ENCODE results near the gene AVP. TPM values are rescaled to one million over a fixed set of nuclear protein-coding genes. Genes with fewer than 3 reads are reported as not detected.

AVP gene
- total RNA-seq, 1 experiment from 2014 or later = not detected

DNA sequence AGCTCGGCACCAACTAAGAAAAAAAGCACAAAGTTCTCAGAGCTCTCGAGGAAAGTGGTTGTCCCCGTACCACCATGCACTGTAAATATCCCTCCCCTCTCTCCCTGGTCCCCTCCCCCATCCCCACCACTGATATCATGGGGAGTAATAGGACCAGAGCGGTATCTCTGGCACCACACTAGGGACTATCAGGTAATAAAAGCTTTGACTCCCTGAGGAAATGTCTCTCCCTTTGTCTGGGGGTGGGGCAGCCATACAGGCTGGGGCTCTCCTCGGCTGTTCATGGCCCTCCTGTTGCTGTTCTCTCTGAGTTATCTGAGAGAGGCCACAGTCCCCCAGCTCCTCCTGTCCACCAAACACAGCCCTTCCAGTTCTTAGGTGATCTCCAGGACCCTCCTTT lies 46.1 kb downstream of the AVP start:
- H4K20me1 ChIP-seq (ENCODE audit: control insufficient read depth, insufficient read depth, insufficient read length) = no peaks in the 10 kb centered on the region
- Mint-ChIP-seq H3K4me1 (peaks cover 12 to 14% of the 10 kb centered on the region in 2 experiments), H3K4me3 (no peak overlapping the region), H3K9me3 (no peaks in the 10 kb centered on the region), H3K27me3 (ENCODE audit: low read depth) (no peaks in the 10 kb centered on the region; the same call in 1 of the 2 replicates), H3K27ac (peak overlapping the region in 1 of 3 experiments; percentile 66; a peak in 1 of 7 replicates), H3K36me3 (ENCODE audit: insufficient read depth in 1 of 3, low read depth in 3 of 3) (peaks cover 18 to 61% (median 60%) of the 10 kb centered on the region in 3 experiments; a peak in 6 of 7 replicates)
- peaks cover 8% of the 10 kb centered on the region; the same call in 1 of the 2 replicates for H3K4me1 ChIP-seq (ENCODE audit: insufficient read depth, low read length)
- no peaks in the 10 kb centered on the region for H3K23me2 ChIP-seq (ENCODE audit: insufficient read length, low read depth, low read length, poor library complexity, severe bottlenecking)
- H2BK5ac ChIP-seq (ENCODE audit: insufficient read length, low read length) = no peak overlapping the region
- no peaks in the 10 kb centered on the region for H3K9me3 ChIP-seq (ENCODE audit: control insufficient read depth, low read depth, low read length)
- TF ChIP-seq CTCF (conservative IDR thresholded peaks at IDR 0.05) = no peak
- no peak overlapping the region for H2BK120ac ChIP-seq (ENCODE audit: low read depth, low read length, poor library complexity, severe bottlenecking)
- no peak overlapping the region for H3K27ac ChIP-seq (ENCODE audit: insufficient read length, low read depth, low read length)
- H2AFZ ChIP-seq (ENCODE audit: low read length) = no peak overlapping the region
- H4K91ac ChIP-seq (ENCODE audit: insufficient read length, low read depth, low read length) = no peak overlapping the region
- no peak overlapping the region for H3K4me2 ChIP-seq (ENCODE audit: insufficient read depth, insufficient read length, low read length)
- no peak for DNase-seq
- H3K56ac ChIP-seq (ENCODE audit: insufficient read length, low read depth, low read length) = no peak overlapping the region
- H4K8ac ChIP-seq (replicated peaks; ENCODE audit: insufficient read length, low read depth, low read length) = no peak overlapping the region
- H3K14ac ChIP-seq (ENCODE audit: insufficient read depth, low read length) = no peak overlapping the region
- H2BK20ac ChIP-seq (ENCODE audit: low read depth, low read length, poor library complexity, severe bottlenecking) = no peak overlapping the region
- no peak overlapping the region for H3K9ac ChIP-seq (ENCODE audit: extremely low read depth, insufficient read length, low read length)
- no peaks in the 10 kb centered on the region for H3K79me1 ChIP-seq (ENCODE audit: insufficient read depth, low read depth, low read length, poor library complexity, severe bottlenecking)
- no CpG with 5 or more reads among the region's 5 CpGs for WGBS (ENCODE audit: extremely low coverage, insufficient read length, low lambda C conversion rate)
- H3K79me2 ChIP-seq (ENCODE audit: insufficient read depth, low read length) = no peaks in the 10 kb centered on the region
- no peaks in the 10 kb centered on the region for H3K27me3 ChIP-seq (ENCODE audit: insufficient read depth, low read length)
- H3K4ac ChIP-seq (ENCODE audit: low read depth, low read length) = no peak overlapping the region
- H3T11ph ChIP-seq (ENCODE audit: low read length) = no peak overlapping the region
- no peak overlapping the region for H3K23ac ChIP-seq (ENCODE audit: insufficient read length, low read depth, low read length)
- no peak overlapping the region for H2BK12ac ChIP-seq (ENCODE audit: insufficient read length, low read depth, low read length)
- H4K5ac ChIP-seq (ENCODE audit: insufficient read length, low read depth, low read length) = no peak overlapping the region
- H2BK15ac ChIP-seq (ENCODE audit: low read depth, low read length) = no peak overlapping the region
- H2AK5ac ChIP-seq (ENCODE audit: insufficient read length, low read length) = no peak overlapping the region
- H3K18ac ChIP-seq (ENCODE audit: insufficient read length, low read depth, low read length) = no peak overlapping the region

All from H9 (cell line).